SK-N-MC (cell line): ENCODE measurements around the gene PNKD.
A peak's percentile ranks its signal among the peaks of the same experiment; 100 is the strongest.

ENCODE experiments used
- DNase-seq: peaks from one replicate; pipeline ENCODE4 v3.0.0-alpha.2; 2011; ENCODE audit warnings: low read depth, low spot score
- H3K27ac ChIP-seq: fragments of 200-600 bp; sonication (generic); 2 replicates; pipeline ENCODE4 v1.5.1; 2016; ENCODE audit warnings: mixed run types
- H3K36me3 ChIP-seq: fragments of 200-600 bp; sonication (generic); 2 replicates; pipeline ENCODE4 v1.6.1; 2017; ENCODE audit warnings: antibody characterized with exemption, low read length, mixed read lengths; ENCODE audit not compliant: insufficient read depth
- H3K4me3 ChIP-seq: fragments of 200-600 bp; sonication (generic); 2 replicates; pipeline ENCODE4 v1.5.1; 2016
- H3K9ac ChIP-seq: fragments of 200-600 bp; sonication (generic); 2 replicates; pipeline ENCODE4 v1.8.0; 2017; ENCODE audit warnings: mixed run types, mixed read lengths; ENCODE audit not compliant: insufficient read length
- H3K9me3 ChIP-seq: fragments of 200-600 bp; sonication (generic); 2 replicates; pipeline ENCODE4 v1.6.1; 2017; ENCODE audit warnings: low read depth, mild to moderate bottlenecking, antibody characterized with exemption, low read length, moderate library complexity, mixed read lengths
- EZH2 ChIP-seq: fragments of 200-600 bp; sonication (generic); IDR thresholded peaks from one replicate; pipeline ENCODE4 v1.6.1; 2017; ENCODE audit warnings: antibody characterized with exemption
- FOXP2 ChIP-seq: optimal IDR thresholded peaks from 2 replicates; pipeline ENCODE3; 2011; ENCODE audit warnings: mild to moderate bottlenecking, moderate library complexity; ENCODE audit not compliant: insufficient read depth; ENCODE audit errors: extremely low read length, control extremely low read depth
- POLR2AphosphoS5 ChIP-seq: IDR thresholded peaks from 2 replicates; pipeline ENCODE4 v1.6.1; 2012; ENCODE audit warnings: mild to moderate bottlenecking, low read depth, low read length, borderline replicate concordance

Gene PNKD

GRCh38 chr2:218269900-218270720, at the start of gene PNKD, which contains the start of gene AAMP:
Gene PNKD (plus strand): TSS chr2:218270519. CDS start chr2:218270536, 17 bp downstream.
Gene AAMP (minus strand): TSS chr2:218270137. CDS start chr2:218270086, 51 bp downstream.
- no peak within 1 kb of the TSS for H3K27ac ChIP-seq
- H3K9me3 ChIP-seq = no peaks in the 10 kb centered on the region
- H3K4me3 ChIP-seq = peak within 1 kb of the TSS; percentile 91
- H3K36me3 ChIP-seq = peaks cover 33% of the 10 kb centered on the region; the same call in 1 of the 2 replicates
- TF ChIP-seq POLR2AphosphoS5 (peak; percentile 86), FOXP2 (peak; percentile 70), EZH2 (no peak)
- peak; percentile 96 for DNase-seq
- peak within 1 kb of the TSS; percentile 83 for H3K9ac ChIP-seq

GRCh38 chr2:218221000-218221399, 49.3 kb upstream of the PNKD start:
- Histone ChIP-seq H3K36me3 (peaks cover 28% of the 10 kb centered on the region), H3K9me3 (no peaks in the 10 kb centered on the region), H3K27ac (no peak overlapping the region), H3K4me3 (no peak overlapping the region), H3K9ac (no peak overlapping the region)
- no peak for TF ChIP-seq EZH2
- TF ChIP-seq FOXP2 = peak; percentile 18
- DNase-seq = no peak

GRCh38 chr2:218223046-218223445, 47.3 kb upstream of the PNKD start:
- Histone ChIP-seq H3K9me3 (no peaks in the 10 kb centered on the region), H3K27ac (no peak overlapping the region), H3K4me3 (no peak overlapping the region), H3K36me3 (peaks cover 38% of the 10 kb centered on the region), H3K9ac (no peak overlapping the region)
- no peak for DNase-seq
- no peak for TF ChIP-seq EZH2
- no peak for TF ChIP-seq POLR2AphosphoS5
- TF ChIP-seq FOXP2 = no peak

- no peaks in the 10 kb centered on the region for H3K9me3 ChIP-seq
- no peak overlapping the region for H3K4me3 ChIP-seq
- peaks cover 48% of the 10 kb centered on the region for H3K36me3 ChIP-seq
- no peak overlapping the region for H3K27ac ChIP-seq
- no peak for TF ChIP-seq POLR2AphosphoS5
- no peak for TF ChIP-seq FOXP2
- TF ChIP-seq EZH2 = no peak
- no peak overlapping the region for H3K9ac ChIP-seq
- DNase-seq = no peak
Observed at GRCh38 chr2:218224186-218224585, 46.1 kb upstream of the PNKD start.

GRCh38 chr2:218226903-218227302, 43.4 kb upstream of the PNKD start:
- DNase-seq = no peak
- Histone ChIP-seq H3K27ac (no peak overlapping the region), H3K9ac (no peak overlapping the region), H3K9me3 (no peaks in the 10 kb centered on the region), H3K36me3 (peaks cover 68% of the 10 kb centered on the region), H3K4me3 (no peak overlapping the region)
- no peak for TF ChIP-seq POLR2AphosphoS5
- no peak for TF ChIP-seq FOXP2
- TF ChIP-seq EZH2 = no peak

GRCh38 chr2:218228366-218229090, 41.8 kb upstream of the PNKD start:
- Histone ChIP-seq H3K4me3 (no peak overlapping the region), H3K36me3 (peaks cover 77% of the 10 kb centered on the region), H3K9me3 (no peaks in the 10 kb centered on the region), H3K27ac (peak overlapping the region; percentile 83), H3K9ac (no peak overlapping the region)
- no peak for DNase-seq
- TF ChIP-seq POLR2AphosphoS5 = no peak
- no peak for TF ChIP-seq EZH2

- Histone ChIP-seq H3K36me3 (peaks cover 82% of the 10 kb centered on the region), H3K9ac (peak overlapping the region; percentile 6), H3K27ac (peak overlapping the region; percentile 83), H3K4me3 (no peak overlapping the region), H3K9me3 (no peaks in the 10 kb centered on the region)
- TF ChIP-seq POLR2AphosphoS5 (no peak), FOXP2 (no peak), EZH2 (no peak)
- DNase-seq = peak; percentile 22
Observed at GRCh38 chr2:218229239-218229638, 41.1 kb upstream of the PNKD start.

GRCh38 chr2:218229851-218230250, 40.5 kb upstream of the PNKD start:
- no peak for DNase-seq
- H3K27ac ChIP-seq = peak overlapping the region; percentile 83

More at GRCh38 chr2:218229851-218230250, 40.5 kb upstream of the PNKD start:
- Histone ChIP-seq H3K4me3 (no peak overlapping the region), H3K9ac (no peak overlapping the region), H3K9me3 (no peaks in the 10 kb centered on the region), H3K36me3 (peaks cover 82% of the 10 kb centered on the region)
- TF ChIP-seq EZH2 (no peak), POLR2AphosphoS5 (no peak), FOXP2 (no peak)
